Progenitor cell of endocrine pancreas (in vitro differentiated cells): ENCODE data around the gene DR1. TPM values are rescaled to one million over a fixed set of nuclear protein-coding genes. Genes with fewer than 3 reads are reported as not detected.

ENCODE experiments used
- DNase-seq: peaks from one replicate; pipeline ENCODE4 v3.0.0; 2021; ENCODE audit warnings: low spot score; ENCODE audit not compliant: unreplicated experiment
- H3K27ac Mint-ChIP-seq: 2 replicates; pipeline ENCODE4 v1.8.0; 2021; ENCODE audit warnings: mild to moderate bottlenecking, moderate library complexity, mixed read lengths
- H3K27me3 Mint-ChIP-seq: 2 replicates; pipeline ENCODE4 v1.8.0; 2021; ENCODE audit warnings: mixed read lengths
- H3K36me3 Mint-ChIP-seq: 2 replicates; pipeline ENCODE4 v1.8.0; 2022; ENCODE audit warnings: mixed read lengths; ENCODE audit not compliant: insufficient read depth
- H3K4me1 Mint-ChIP-seq: 2 replicates; pipeline ENCODE4 v1.8.0; 2021; ENCODE audit warnings: low read depth, mixed read lengths
- H3K4me3 Mint-ChIP-seq: 2 replicates; pipeline ENCODE4 v1.8.0; 2021; ENCODE audit warnings: low read depth, mild to moderate bottlenecking, moderate library complexity, mixed read lengths
- H3K9me3 Mint-ChIP-seq: 2 replicates; pipeline ENCODE4 v1.8.0; 2021; ENCODE audit warnings: low read depth, mixed read lengths
- CTCF ChIP-seq: fragments of 200-600 bp; sonication (generic); IDR thresholded peaks from one replicate; pipeline ENCODE4 v1.5.0; 2021; ENCODE audit warnings: antibody characterized with exemption, mild to moderate bottlenecking; ENCODE audit not compliant: unreplicated experiment
- long read RNA-seq: library from polyadenylated mRNA; unstranded; transcript quantifications from one replicate; pipeline ENCODE4 v2.0.0, GENCODE V29; 2020
- total RNA-seq: library from RNA; stranded (reverse); gene quantifications from 2 replicates; pipeline ENCODE4 v1.2.1, GENCODE V29; 2021

The DR1 gene
- 35.9 and 36.8 TPM in 2 replicates for total RNA-seq
- long read RNA-seq, full-length matches to known transcripts: 44 of 52 reads
- long read RNA-seq, partial matches to known transcripts: 6 of 52 reads
- long read RNA-seq, other reads (novel, unspliced or antisense): 2 of 52 reads

DNA sequence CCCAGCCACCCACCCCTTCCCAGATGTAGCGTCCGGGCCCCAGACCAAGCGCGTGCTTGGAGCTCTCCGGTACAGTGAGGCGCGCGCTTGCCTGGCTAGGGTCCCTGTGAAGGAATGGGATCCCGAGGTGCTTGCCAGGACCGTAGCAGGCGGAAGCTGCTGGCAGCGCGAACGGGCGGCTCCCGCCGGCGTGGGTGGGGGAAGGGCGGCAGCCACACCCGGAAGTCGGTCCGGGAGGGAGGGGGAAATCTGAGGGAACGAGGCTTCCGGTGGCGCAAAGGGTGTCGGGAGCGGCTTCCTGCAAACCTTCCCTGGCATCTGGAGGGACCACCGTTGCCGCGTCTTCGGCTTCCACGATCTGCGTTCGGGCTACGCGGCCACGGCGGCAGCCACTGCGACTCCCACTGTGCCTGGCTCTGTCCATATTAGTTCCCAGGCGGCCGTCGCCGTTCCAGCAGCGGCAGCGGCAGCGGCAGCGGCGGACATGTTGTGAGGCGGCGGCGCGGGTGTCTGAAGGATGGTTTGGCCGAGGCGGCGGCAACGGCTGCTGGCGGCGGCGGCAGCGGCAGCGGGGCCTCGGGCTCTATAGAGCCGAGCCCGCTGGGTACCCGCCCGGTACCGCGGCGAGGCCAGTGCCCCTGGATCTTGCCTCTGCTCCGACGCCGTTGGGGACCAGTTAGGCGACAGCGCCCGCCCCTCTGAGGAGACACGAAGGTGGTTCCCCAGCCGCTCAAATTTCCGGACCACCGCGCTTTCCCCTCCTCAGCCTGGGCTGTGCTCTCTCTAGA lies at the start of gene DR1:
DR1 (plus strand) TSS at position 275 of the 788 bp plus-strand sequence. CDS start 739 bp downstream, outside the sequence.
- peaks cover 25% of the 10 kb centered on the region for H3K4me1 Mint-ChIP-seq
- no peaks in the 10 kb centered on the region for H3K27me3 Mint-ChIP-seq
- H3K36me3 Mint-ChIP-seq: peaks cover 1% of the 10 kb centered on the region
- H3K27ac Mint-ChIP-seq: peak within 1 kb of the TSS; percentile 98
- DNase-seq: peak; percentile 87
- no peak for TF ChIP-seq CTCF
- no peaks in the 10 kb centered on the region for H3K9me3 Mint-ChIP-seq
- peak within 1 kb of the TSS; percentile 96 for H3K4me3 Mint-ChIP-seq

DNA sequence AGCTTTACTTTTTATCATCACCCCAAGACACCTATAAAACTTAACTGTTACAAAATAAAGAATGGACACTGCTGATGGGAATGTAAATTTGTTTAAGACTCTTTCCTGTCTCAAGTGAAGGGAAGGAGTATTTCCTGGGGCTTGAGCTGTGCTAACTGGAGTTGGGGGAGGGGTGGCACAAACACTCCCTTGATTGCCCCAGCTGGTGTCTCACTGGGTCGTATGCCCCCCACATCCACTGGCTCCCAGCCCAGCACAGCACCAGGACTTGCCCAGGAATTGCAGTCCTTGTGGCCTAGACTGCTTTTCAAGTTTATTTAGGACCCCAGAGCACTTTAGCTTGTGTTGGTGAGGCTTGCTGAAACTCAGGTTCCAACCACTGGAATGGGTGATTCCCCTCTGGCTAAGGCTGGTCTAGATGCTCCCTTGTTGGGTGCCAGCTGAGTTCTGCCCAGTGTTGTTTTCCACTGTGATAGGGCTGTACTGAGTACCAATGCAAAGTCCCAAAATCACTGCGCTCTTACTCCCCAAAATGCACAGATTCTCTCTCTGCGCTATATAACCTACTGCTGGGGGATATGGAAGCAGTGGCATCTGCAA lies 49.1 kb upstream of the DR1 start:
- Mint-ChIP-seq H3K4me3 (no peak overlapping the region), H3K27me3 (no peaks in the 10 kb centered on the region), H3K36me3 (peaks cover 5% of the 10 kb centered on the region), H3K9me3 (peaks cover 4% of the 10 kb centered on the region), H3K27ac (no peak overlapping the region), H3K4me1 (no peaks in the 10 kb centered on the region)
- TF ChIP-seq CTCF: no peak
- DNase-seq: no peak

DNA sequence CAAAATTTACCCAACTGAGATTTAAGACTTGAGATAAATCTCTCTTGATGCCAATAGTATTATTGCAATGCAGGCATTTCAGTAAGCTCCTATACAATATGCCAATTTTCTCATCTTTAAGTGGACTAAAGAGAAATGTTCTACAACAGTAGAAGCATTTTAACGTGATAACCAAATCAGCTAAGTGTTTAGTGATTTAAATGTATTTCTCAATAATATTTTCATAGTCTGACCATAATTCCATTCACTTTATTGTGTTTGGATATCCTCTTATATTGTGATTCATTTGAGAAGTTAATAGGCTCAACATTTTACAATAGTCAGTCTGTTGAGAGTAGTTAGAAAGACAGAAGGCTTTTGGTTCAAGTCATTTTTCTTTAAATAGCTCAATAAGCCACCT lies 44.6 kb upstream of the DR1 start:
- H3K27ac Mint-ChIP-seq: no peak overlapping the region
- no peak overlapping the region for H3K4me3 Mint-ChIP-seq
- no peaks in the 10 kb centered on the region for H3K27me3 Mint-ChIP-seq
- peaks cover 1% of the 10 kb centered on the region for H3K36me3 Mint-ChIP-seq
- no peaks in the 10 kb centered on the region for H3K9me3 Mint-ChIP-seq
- no peaks in the 10 kb centered on the region for H3K4me1 Mint-ChIP-seq
- DNase-seq: no peak
- no peak for TF ChIP-seq CTCF

DNA sequence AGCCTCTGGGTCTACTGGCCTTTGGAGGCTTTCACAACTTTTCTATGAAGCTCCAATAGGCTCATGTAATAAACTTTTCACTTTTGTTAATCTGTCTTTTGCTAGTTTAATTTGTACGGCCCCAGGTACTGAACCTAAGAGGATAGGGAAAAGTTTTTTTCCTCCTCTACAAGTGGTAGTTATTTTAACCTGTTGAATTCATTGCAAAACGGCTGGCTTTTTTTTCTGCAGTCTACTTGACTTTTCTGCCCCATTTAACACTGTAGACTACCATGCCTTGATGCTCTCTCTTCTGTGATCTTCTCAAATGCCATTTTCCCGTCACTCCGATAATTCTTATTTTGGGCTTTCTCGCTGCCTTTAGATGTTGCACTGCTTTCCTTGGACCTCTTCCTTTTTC lies 43.6 kb upstream of the DR1 start:
- H3K36me3 Mint-ChIP-seq: peaks cover 1% of the 10 kb centered on the region
- H3K4me1 Mint-ChIP-seq: no peaks in the 10 kb centered on the region
- H3K27ac Mint-ChIP-seq: no peak overlapping the region
- TF ChIP-seq CTCF: no peak
- no peaks in the 10 kb centered on the region for H3K9me3 Mint-ChIP-seq
- DNase-seq: no peak
- no peak overlapping the region for H3K4me3 Mint-ChIP-seq
- no peaks in the 10 kb centered on the region for H3K27me3 Mint-ChIP-seq

- Mint-ChIP-seq H3K27me3 (no peaks in the 10 kb centered on the region), H3K4me1 (no peaks in the 10 kb centered on the region), H3K36me3 (no peaks in the 10 kb centered on the region), H3K27ac (no peak overlapping the region), H3K9me3 (no peaks in the 10 kb centered on the region), H3K4me3 (no peak overlapping the region)
- DNase-seq: no peak
- peak; percentile 94 for TF ChIP-seq CTCF
Measured at GRCh38 chr1:93304716-93305138, 41.0 kb upstream of the DR1 start.
